Measurements from ENCODE around the gene NLRP13. TPM values are rescaled to one million over a fixed set of nuclear protein-coding genes. Genes with fewer than 3 reads are reported as not detected.
"Not testable (repeated sequence)": the region's sequence is repeated elsewhere in the genome, so short reads cannot be mapped to it uniquely, and the experiment has no call there.

Gene NLRP13, protein sequence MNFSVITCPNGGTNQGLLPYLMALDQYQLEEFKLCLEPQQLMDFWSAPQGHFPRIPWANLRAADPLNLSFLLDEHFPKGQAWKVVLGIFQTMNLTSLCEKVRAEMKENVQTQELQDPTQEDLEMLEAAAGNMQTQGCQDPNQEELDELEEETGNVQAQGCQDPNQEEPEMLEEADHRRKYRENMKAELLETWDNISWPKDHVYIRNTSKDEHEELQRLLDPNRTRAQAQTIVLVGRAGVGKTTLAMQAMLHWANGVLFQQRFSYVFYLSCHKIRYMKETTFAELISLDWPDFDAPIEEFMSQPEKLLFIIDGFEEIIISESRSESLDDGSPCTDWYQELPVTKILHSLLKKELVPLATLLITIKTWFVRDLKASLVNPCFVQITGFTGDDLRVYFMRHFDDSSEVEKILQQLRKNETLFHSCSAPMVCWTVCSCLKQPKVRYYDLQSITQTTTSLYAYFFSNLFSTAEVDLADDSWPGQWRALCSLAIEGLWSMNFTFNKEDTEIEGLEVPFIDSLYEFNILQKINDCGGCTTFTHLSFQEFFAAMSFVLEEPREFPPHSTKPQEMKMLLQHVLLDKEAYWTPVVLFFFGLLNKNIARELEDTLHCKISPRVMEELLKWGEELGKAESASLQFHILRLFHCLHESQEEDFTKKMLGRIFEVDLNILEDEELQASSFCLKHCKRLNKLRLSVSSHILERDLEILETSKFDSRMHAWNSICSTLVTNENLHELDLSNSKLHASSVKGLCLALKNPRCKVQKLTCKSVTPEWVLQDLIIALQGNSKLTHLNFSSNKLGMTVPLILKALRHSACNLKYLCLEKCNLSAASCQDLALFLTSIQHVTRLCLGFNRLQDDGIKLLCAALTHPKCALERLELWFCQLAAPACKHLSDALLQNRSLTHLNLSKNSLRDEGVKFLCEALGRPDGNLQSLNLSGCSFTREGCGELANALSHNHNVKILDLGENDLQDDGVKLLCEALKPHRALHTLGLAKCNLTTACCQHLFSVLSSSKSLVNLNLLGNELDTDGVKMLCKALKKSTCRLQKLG
- not detected for polyA plus RNA-seq (2013, experiment 1 of 4)
- not detected for polyA plus RNA-seq (2013, experiment 2 of 4)
- polyA plus RNA-seq (2013, experiment 3 of 4): not detected
- not detected for polyA plus RNA-seq (2013, experiment 4 of 4)

DNA sequence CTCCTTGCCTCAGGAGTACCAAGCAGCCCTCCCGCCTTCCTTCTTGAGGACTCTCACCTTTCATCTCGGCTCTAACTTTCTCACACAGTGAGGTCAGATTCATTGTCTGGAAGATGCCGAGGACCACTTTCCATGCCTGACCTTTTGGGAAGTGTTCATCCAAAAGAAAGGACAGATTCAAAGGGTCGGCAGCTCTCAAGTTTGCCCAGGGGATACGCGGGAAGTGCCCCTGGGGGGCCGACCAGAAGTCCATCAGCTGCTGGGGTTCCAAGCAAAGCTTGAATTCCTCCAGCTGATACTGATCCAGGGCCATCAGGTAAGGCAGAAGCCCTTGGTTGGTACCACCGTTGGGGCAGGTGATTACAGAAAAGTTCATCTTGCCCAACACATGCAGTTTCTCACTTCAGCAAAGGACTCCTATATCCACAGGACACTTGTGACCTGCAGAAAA, at the start of gene NLRP13:
Gene NLRP13, minus strand, starts transcription at position 401 of the 451 bp plus-strand sequence. Its CDS starts 25 bp downstream, at position 376.
- 78 to 81% methylated on average over 8 of the region's 8 CpGs for WGBS, 2 experiments
- Histone ChIP-seq H3K4me3 (ENCODE audit: insufficient read depth, low read depth, low read length) (no peak within 1 kb of the TSS), H3K27ac (ENCODE audit: insufficient read depth, low read depth, low read length, poor library complexity, severe bottlenecking) (no peak within 1 kb of the TSS), H3K27me3 (ENCODE audit: control insufficient read depth, insufficient read depth, low read length, poor library complexity, severe bottlenecking) (no peaks in the 10 kb centered on the region), H3K4me1 (ENCODE audit: control insufficient read depth, insufficient read depth, low read length) (no peaks in the 10 kb centered on the region), H3K9me3 (ENCODE audit: control insufficient read depth, low read length) (peaks cover 9% of the 10 kb centered on the region), H3K36me3 (ENCODE audit: control insufficient read depth, insufficient read depth, low read length) (no peaks in the 10 kb centered on the region)

DNA sequence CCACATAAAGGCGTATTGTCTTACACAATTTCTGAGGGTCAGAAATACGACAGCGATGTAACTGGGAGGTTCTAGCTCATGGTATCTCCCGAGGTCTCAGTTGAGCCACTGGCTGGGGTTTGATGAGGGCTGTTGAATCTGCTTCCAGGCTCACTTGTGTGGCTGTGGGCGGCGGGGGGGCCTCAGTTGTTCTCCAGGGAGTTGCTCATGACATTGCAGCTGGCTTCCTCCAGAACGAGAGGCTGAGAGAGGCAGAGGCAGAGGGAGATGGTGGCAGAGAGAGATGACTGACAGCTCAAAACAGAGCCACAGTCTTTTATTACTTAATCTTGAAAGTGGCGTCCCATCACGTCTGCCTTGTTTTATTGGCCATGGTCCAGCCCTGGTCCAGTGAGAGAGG, 48.3 kb upstream of the NLRP13 start:
- Histone ChIP-seq H3K36me3 (ENCODE audit: control insufficient read depth, insufficient read depth, low read length) (no peaks in the 10 kb centered on the region), H3K27me3 (ENCODE audit: control insufficient read depth, insufficient read depth, low read length, poor library complexity, severe bottlenecking) (no peaks in the 10 kb centered on the region), H3K4me3 (ENCODE audit: insufficient read depth, low read depth, low read length) (no peak overlapping the region), H3K9me3 (ENCODE audit: control insufficient read depth, low read length) (peaks cover 5% of the 10 kb centered on the region), H3K27ac (ENCODE audit: insufficient read depth, low read depth, low read length, poor library complexity, severe bottlenecking) (no peak overlapping the region), H3K4me1 (ENCODE audit: control insufficient read depth, insufficient read depth, low read length) (no peaks in the 10 kb centered on the region)
- WGBS, 2 experiments: 70 to 71% methylated on average over 9 of the region's 9 CpGs

DNA sequence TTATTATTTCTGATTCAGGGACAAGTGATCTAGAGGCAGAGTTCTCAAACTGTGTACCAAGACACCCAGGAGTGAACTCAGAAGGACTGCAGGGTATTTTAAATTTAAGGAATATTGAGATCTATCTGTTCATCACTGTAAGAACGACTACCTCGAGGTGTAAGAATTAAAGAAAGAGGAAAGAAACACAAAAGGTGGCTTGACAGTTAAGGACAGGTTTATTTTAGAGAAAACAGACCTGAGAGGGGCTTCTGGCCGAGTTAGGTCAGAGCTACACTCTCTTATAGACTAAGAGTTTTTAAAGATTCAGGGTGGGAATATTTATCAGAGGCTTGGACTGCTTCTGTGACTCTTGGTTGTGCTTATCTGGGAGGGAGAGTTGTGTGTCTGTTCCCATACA, 41.8 kb upstream of the NLRP13 start:
- H3K4me3 ChIP-seq (ENCODE audit: insufficient read depth, low read depth, low read length): no peak overlapping the region
- H3K27ac ChIP-seq (ENCODE audit: insufficient read depth, low read depth, low read length, poor library complexity, severe bottlenecking): no peak overlapping the region
- H3K27me3 ChIP-seq (ENCODE audit: control insufficient read depth, insufficient read depth, low read length, poor library complexity, severe bottlenecking): no peaks in the 10 kb centered on the region
- H3K36me3 ChIP-seq (ENCODE audit: control insufficient read depth, insufficient read depth, low read length): no peaks in the 10 kb centered on the region
- H3K4me1 ChIP-seq (ENCODE audit: control insufficient read depth, insufficient read depth, low read length): no peaks in the 10 kb centered on the region
- 41 to 60% methylated on average over 3 of the region's 3 CpGs for WGBS, 2 experiments
- H3K9me3 ChIP-seq (ENCODE audit: control insufficient read depth, low read length): peaks cover 5% of the 10 kb centered on the region

DNA sequence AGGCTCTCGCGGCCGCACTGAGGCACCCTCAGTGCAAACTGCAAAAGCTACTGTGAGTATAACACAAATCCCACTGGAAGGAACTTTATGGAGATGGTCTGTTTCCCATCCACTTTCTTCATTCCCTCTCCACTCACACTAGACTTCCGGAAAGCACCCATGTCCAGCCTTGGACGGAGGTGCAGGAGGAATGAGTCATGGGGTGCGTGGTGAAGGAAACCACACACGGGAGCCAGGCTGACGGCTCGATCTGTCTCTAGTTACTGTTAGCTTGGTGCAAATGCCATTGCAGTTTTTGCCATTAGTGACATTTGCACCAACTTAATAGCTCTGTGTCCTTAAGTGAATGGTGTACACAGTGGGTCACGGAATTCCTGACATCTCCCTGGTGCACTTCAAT, 30.1 kb upstream of the NLRP13 start:
- WGBS, 2 experiments: 89 to 93% methylated on average over 10 of the region's 10 CpGs
- H3K36me3 ChIP-seq (ENCODE audit: control insufficient read depth, insufficient read depth, low read length): no peaks in the 10 kb centered on the region
- no peak overlapping the region for H3K4me3 ChIP-seq (ENCODE audit: insufficient read depth, low read depth, low read length)
- no peaks in the 10 kb centered on the region for H3K4me1 ChIP-seq (ENCODE audit: control insufficient read depth, insufficient read depth, low read length)
- peaks cover 20% of the 10 kb centered on the region for H3K9me3 ChIP-seq (ENCODE audit: control insufficient read depth, low read length)
- no peak overlapping the region for H3K27ac ChIP-seq (ENCODE audit: insufficient read depth, low read depth, low read length, poor library complexity, severe bottlenecking)
- no peaks in the 10 kb centered on the region for H3K27me3 ChIP-seq (ENCODE audit: control insufficient read depth, insufficient read depth, low read length, poor library complexity, severe bottlenecking)

DNA sequence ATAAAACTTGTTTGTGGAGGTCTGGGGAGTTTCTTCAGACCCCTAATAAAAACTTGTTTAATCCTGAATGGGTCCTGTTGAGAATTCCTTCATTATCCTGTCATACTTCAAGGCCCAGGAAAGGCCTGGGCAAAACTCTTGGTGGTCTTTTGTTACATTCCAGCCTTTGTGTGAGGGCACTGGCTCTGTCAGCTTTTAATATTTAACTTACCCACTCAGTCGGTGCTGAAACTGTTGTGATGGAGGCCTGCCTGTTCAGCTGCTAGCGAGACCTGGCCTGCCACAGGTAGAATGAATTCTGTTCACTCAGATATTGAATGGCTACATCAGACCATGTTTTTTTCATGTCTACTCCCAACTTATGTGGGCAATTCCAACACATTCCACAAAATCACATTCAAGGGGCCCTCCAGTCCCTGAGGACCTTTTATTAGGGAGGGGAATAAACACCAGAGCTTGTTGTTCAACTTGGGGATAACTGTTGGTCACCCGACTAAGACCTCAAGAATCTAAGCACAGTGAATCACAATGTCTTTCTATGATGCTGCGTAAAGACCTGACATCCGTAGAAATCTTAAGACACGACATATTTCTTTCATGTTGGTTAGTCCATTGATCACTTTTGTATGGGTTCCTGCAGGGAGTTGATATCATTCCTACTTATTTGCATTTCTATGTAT, 28.0 kb upstream of the NLRP13 start:
- WGBS, 2 experiments: 82 to 83% methylated on average over 6 of the region's 6 CpGs
- no peaks in the 10 kb centered on the region for H3K27me3 ChIP-seq (ENCODE audit: control insufficient read depth, insufficient read depth, low read length, poor library complexity, severe bottlenecking)
- peaks cover 15% of the 10 kb centered on the region for H3K9me3 ChIP-seq (ENCODE audit: control insufficient read depth, low read length)
- no peaks in the 10 kb centered on the region for H3K36me3 ChIP-seq (ENCODE audit: control insufficient read depth, insufficient read depth, low read length)
- no peak overlapping the region for H3K27ac ChIP-seq (ENCODE audit: insufficient read depth, low read depth, low read length, poor library complexity, severe bottlenecking)
- H3K4me3 ChIP-seq (ENCODE audit: insufficient read depth, low read depth, low read length): no peak overlapping the region
- no peaks in the 10 kb centered on the region for H3K4me1 ChIP-seq (ENCODE audit: control insufficient read depth, insufficient read depth, low read length)

DNA sequence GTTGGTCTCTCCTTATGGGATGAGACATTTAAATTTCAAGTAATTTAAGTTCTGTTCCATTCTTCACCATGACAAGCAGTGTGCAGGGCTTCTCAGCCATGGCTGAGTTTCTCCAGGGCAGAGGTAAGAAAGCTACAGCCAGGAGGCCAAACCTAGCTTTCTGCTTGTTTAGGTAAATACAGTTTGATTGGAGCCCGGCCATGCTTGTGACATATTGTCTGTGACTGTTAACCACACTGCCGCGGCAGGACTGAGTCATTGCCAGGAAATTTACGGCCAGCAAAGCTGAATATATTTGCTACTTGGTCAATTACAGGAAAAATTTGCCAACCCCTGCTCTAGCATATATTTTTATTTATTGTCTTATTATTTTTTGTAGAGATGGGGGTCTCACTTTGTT, 26.2 kb upstream of the NLRP13 start:
- peaks cover 15% of the 10 kb centered on the region for H3K9me3 ChIP-seq (ENCODE audit: control insufficient read depth, low read length)
- 65 to 68% methylated on average over 4 of the region's 4 CpGs for WGBS, 2 experiments
- no peaks in the 10 kb centered on the region for H3K36me3 ChIP-seq (ENCODE audit: control insufficient read depth, insufficient read depth, low read length)
- no peak overlapping the region for H3K4me3 ChIP-seq (ENCODE audit: insufficient read depth, low read depth, low read length)
- H3K27me3 ChIP-seq (ENCODE audit: control insufficient read depth, insufficient read depth, low read length, poor library complexity, severe bottlenecking): no peaks in the 10 kb centered on the region
- no peaks in the 10 kb centered on the region for H3K4me1 ChIP-seq (ENCODE audit: control insufficient read depth, insufficient read depth, low read length)
- no peak overlapping the region for H3K27ac ChIP-seq (ENCODE audit: insufficient read depth, low read depth, low read length, poor library complexity, severe bottlenecking)

DNA sequence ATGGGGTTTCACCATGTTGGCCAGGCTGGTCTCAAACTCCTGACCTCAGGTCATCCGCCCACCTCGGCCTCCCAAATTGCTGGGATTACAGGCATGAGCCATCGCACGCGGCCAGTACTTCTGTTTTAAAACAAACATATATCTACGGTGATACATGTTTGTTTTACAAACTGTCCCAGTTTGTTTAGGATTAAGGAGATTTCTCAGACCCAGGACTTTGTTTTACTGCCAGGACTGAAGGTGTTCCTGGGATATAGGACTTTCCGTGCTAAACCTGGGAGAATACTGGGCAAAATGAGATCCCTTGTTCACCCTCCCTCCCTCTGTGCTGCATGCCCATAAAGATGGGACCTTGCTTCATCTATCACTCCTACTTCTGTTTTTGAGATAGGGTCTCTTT, 24.3 kb upstream of the NLRP13 start:
- Histone ChIP-seq H3K27me3 (ENCODE audit: control insufficient read depth, insufficient read depth, low read length, poor library complexity, severe bottlenecking) (no peaks in the 10 kb centered on the region), H3K27ac (ENCODE audit: insufficient read depth, low read depth, low read length, poor library complexity, severe bottlenecking) (no peak overlapping the region), H3K36me3 (ENCODE audit: control insufficient read depth, insufficient read depth, low read length) (no peaks in the 10 kb centered on the region), H3K4me3 (ENCODE audit: insufficient read depth, low read depth, low read length) (no peak overlapping the region), H3K4me1 (ENCODE audit: control insufficient read depth, insufficient read depth, low read length) (no peaks in the 10 kb centered on the region), H3K9me3 (ENCODE audit: control insufficient read depth, low read length) (peaks cover 9% of the 10 kb centered on the region)
- 89 to 91% methylated on average over 7 of the region's 7 CpGs for WGBS, 2 experiments

DNA sequence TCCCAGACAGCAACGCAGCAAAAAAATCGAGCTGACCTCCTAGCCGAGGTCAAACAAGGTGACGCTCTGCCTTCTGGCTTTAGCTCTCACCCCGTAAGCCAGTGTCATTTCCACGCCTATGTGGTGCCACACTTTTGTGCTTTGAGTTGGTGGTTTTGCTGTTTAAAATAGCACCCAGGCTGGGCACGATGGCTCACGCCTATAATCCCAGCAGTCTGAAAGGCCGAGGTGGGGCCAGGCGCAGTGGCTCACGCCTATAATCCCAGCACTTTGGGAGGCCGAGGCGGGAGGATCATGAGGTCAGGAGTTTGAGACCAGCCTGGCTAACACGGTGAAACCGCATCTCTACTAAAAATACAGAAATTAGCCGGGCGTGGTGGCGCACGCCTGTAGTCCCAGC, 18.4 kb upstream of the NLRP13 start:
- not testable (repeated sequence) for H3K4me3 ChIP-seq (ENCODE audit: insufficient read depth, low read depth, low read length); H3K36me3 ChIP-seq (ENCODE audit: control insufficient read depth, insufficient read depth, low read length); H3K27me3 ChIP-seq (ENCODE audit: control insufficient read depth, insufficient read depth, low read length, poor library complexity, severe bottlenecking); H3K4me1 ChIP-seq (ENCODE audit: control insufficient read depth, insufficient read depth, low read length); H3K27ac ChIP-seq (ENCODE audit: insufficient read depth, low read depth, low read length, poor library complexity, severe bottlenecking); H3K9me3 ChIP-seq (ENCODE audit: control insufficient read depth, low read length)
- WGBS, 2 experiments: 86% methylated on average over 19 of the region's 19 CpGs

DNA sequence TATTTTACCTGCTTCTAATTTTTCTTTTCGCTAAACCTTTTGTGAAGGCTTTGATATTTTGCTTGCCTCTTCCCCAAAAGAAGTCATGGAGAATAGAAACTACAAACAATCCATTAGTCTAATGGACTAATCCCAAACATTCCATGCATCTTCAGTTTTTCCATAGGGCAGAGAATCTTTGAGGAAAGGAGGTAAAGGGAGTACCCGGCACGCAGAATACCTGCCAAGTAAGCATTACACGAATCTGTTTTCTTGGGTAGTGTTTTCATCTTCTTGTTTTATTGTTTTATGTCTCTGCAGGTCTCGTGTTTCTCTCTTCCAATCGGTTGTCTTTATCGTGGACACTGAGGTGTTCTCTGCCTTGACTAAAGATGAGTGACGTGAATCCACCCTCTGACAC, 15.4 kb upstream of the NLRP13 start, which contains the start of gene NLRP8:
Gene NLRP8, plus strand, starts transcription at position 301 of the 400 bp plus-strand sequence.
- Histone ChIP-seq H3K36me3 (ENCODE audit: control insufficient read depth, insufficient read depth, low read length) (no peaks in the 10 kb centered on the region), H3K4me1 (ENCODE audit: control insufficient read depth, insufficient read depth, low read length) (no peaks in the 10 kb centered on the region), H3K9me3 (ENCODE audit: control insufficient read depth, low read length) (peaks cover 3% of the 10 kb centered on the region), H3K27me3 (ENCODE audit: control insufficient read depth, insufficient read depth, low read length, poor library complexity, severe bottlenecking) (no peaks in the 10 kb centered on the region), H3K4me3 (ENCODE audit: insufficient read depth, low read depth, low read length) (no peak within 1 kb of the TSS), H3K27ac (ENCODE audit: insufficient read depth, low read depth, low read length, poor library complexity, severe bottlenecking) (no peak within 1 kb of the TSS)
- WGBS, 2 experiments: 73 to 77% methylated on average over 8 of the region's 8 CpGs
